Measurements from ENCODE around the gene TWF2. TPM values are rescaled to one million over a fixed set of nuclear protein-coding genes. Genes with fewer than 3 reads are reported as not detected.

TWF2 gene
- total and polyA plus RNA-seq, 2 of the 13 experiments (the other 11 are each of a cell fraction or from before 2014, with no cell fraction given), result 45.5 to 108 TPM

GRCh38 chr3:52197842-52198625, 40.9 kb downstream of the TWF2 start, which contains the start of gene ALAS1 (continued):
- TF ChIP-seq GATAD2A (CRISPR knock-in tag; IDR thresholded peaks at IDR 0.05) (peak; percentile 37), AHR (CRISPR knock-in tag; IDR thresholded peaks at IDR 0.05) (0 out of 2 replicates have a peak, but pooled peaks have one; percentile 4), SNAPC5 (CRISPR knock-in tag; IDR thresholded peaks at IDR 0.05; ENCODE audit: borderline replicate concordance) (0 out of 2 replicates have a peak, but pooled peaks have one; percentile 80), SALL2 (CRISPR knock-in tag; IDR thresholded peaks at IDR 0.05) (peak; percentile 87), PRDM10 (CRISPR knock-in tag; IDR thresholded peaks at IDR 0.05; ENCODE audit: low read depth) (no peak; the same call in 1 of the 2 replicates), ZNF274 (CRISPR knock-in tag; IDR thresholded peaks at IDR 0.05) (peak; percentile 94), ZNF674 (CRISPR knock-in tag; IDR thresholded peaks at IDR 0.05; ENCODE audit: low read depth) (no peak), ZNF563 (CRISPR knock-in tag; IDR thresholded peaks at IDR 0.05) (no peak), PRPF4 (IDR thresholded peaks at IDR 0.05; ENCODE audit: low read depth, low read length, poor library complexity, severe bottlenecking) (no peak), TIGD3 (CRISPR knock-in tag; IDR thresholded peaks at IDR 0.05; ENCODE audit: borderline replicate concordance) (0 out of 2 replicates have a peak, but pooled peaks have one; percentile 58), ATF7-NPFF (CRISPR knock-in tag; IDR thresholded peaks at IDR 0.05; ENCODE audit: low read depth) (peak; percentile 68), ZBTB34 (CRISPR knock-in tag; IDR thresholded peaks at IDR 0.05) (peak; percentile 42; the same call in 1 of the 2 replicates), NRL (CRISPR knock-in tag; IDR thresholded peaks at IDR 0.05; ENCODE audit: borderline replicate concordance) (no peak), GLI4 (CRISPR knock-in tag; IDR thresholded peaks at IDR 0.05; ENCODE audit: borderline replicate concordance) (no peak), CCDC6 (CRISPR knock-in tag; IDR thresholded peaks at IDR 0.05) (0 out of 2 replicates have a peak, but pooled peaks have one; percentile 43), THYN1 (CRISPR knock-in tag; IDR thresholded peaks at IDR 0.05; ENCODE audit: borderline replicate concordance, low read depth) (peak; percentile 65; the same call in 1 of the 2 replicates), FOXO1 (CRISPR knock-in tag; IDR thresholded peaks at IDR 0.05) (no peak), SAP130 (CRISPR knock-in tag; IDR thresholded peaks at IDR 0.05; ENCODE audit: low read depth) (peak; percentile 79), ZNF383 (CRISPR knock-in tag; IDR thresholded peaks at IDR 0.05; ENCODE audit: borderline replicate concordance) (peak; percentile 72; the same call in 1 of the 2 replicates), BRCA1 (CRISPR knock-in tag; IDR thresholded peaks at IDR 0.05) (no peak; the same call in 1 of the 2 replicates)
